Breast epithelium (tissue), 4 donors: ENCODE results near the gene MAML3. TPM values are rescaled to one million over a fixed set of nuclear protein-coding genes. Genes with fewer than 3 reads are reported as not detected.

Experiments used
- DNase-seq, 2 donors: peaks; one replicate each; pipeline ENCODE4 v3.0.0-alpha.2; 2019; ENCODE audit warnings: low spot score in 2 of 2
- H3K27ac ChIP-seq, 2 donors: fragments of 200-600 bp; sonication (generic) in 1 of 2; one replicate each; pipeline ENCODE4 v1.5.1; 2016 to 2019; ENCODE audit warnings: mild to moderate bottlenecking in 1 of 2
- H3K27me3 ChIP-seq, 2 donors: fragments of 200-600 bp; sonication (generic) in 1 of 2; one replicate each; pipeline versions ENCODE4 v1.5.1 to v1.6.0; 2017 to 2019; ENCODE audit warnings: control low read depth in 1 of 2, mild to moderate bottlenecking in 1 of 2
- H3K36me3 ChIP-seq: fragments of 200-600 bp; one replicate; pipeline ENCODE4 v1.5.1; 2019
- H3K4me1 ChIP-seq, 2 donors: fragments of 200-600 bp; sonication (generic); one replicate each; pipeline ENCODE4 v1.5.1; 2016 to 2019; ENCODE audit warnings: control low read depth in 1 of 2
- H3K4me3 ChIP-seq, 3 donors: fragments of 200-600 bp; sonication (generic); 1 replicate in 2 of 3; 2 replicates in 1 of 3; pipeline ENCODE4 v1.5.1; 2016 to 2019; ENCODE audit warnings: mild to moderate bottlenecking in 3 of 3, moderate library complexity in 2 of 3
- H3K9me3 ChIP-seq, 2 donors: fragments of 200-600 bp; sonication (generic) in 1 of 2; one replicate each; pipeline ENCODE4 v1.5.1; 2016 to 2019; ENCODE audit warnings: control low read depth in 1 of 2
- POLR2A ChIP-seq: fragments of 450-650 bp; IDR thresholded peaks from one replicate; pipeline ENCODE4 v1.6.1; 2016; ENCODE audit warnings: antibody characterized with exemption, mild to moderate bottlenecking, moderate library complexity
- POLR2AphosphoS5 ChIP-seq, 3 donors: sonication (generic); formaldehyde crosslinking; IDR thresholded peaks; one replicate each; pipeline ENCODE4 v1.6.1; 2017; ENCODE audit warnings: antibody characterized with exemption in 3 of 3
- intact Hi-C: fragments of 100-400 bp; cut with DNase I; formaldehyde crosslinking; loops from one replicate; pipeline ENCODE4 v1.15.1; 2023; ENCODE audit warnings: low total_unique reads
- total RNA-seq, 3 donors: library from RNA; depleted of rRNA; stranded (reverse); fragments of >200 nt; gene quantifications; one replicate each; pipeline ENCODE4 v1.1.0, GENCODE V29; 2016
- TF ChIP-seq, protein P1 (sequence below), 3 donors: fragments of 450-650 bp; IDR thresholded peaks; one replicate each; pipeline ENCODE4 v1.5.1; 2016 to 2017; ENCODE audit warnings: antibody characterized with exemption in 3 of 3, mild to moderate bottlenecking in 3 of 3, moderate library complexity in 3 of 3

Gene MAML3
- total RNA-seq, 3 donors from 2014 or later, result 5.0 to 16.8 (median 11.1) TPM

DNA sequence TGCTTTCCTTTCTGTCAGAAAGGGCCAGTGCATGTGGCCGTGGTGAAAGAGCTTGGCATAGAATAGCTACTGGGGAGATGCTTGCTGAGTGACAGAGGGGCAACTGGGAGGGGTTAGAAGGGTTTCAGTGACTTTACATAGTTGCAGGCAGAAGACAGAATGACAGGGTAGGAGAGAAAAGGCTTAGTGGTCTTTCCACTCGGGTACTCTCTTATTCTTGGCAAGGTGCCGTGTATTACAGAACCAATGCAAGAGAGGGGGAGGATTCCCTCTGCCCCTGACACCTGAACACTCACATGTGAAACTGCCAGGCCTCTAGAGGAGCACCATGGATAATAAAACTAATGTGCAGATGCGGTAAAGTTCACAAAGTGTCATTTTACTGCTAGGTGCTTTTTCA, 260.2 kb downstream of the MAML3 start:
- Histone ChIP-seq H3K27ac (no peak overlapping the region), H3K4me1 (no peaks in the 10 kb centered on the region), H3K27me3 (no peaks in the 10 kb centered on the region), H3K4me3 (no peak overlapping the region), H3K36me3 (no peaks in the 10 kb centered on the region), H3K9me3 (no peaks in the 10 kb centered on the region)
- no peak for DNase-seq
- intact Hi-C loops, result no loop called here
- no peak for TF ChIP-seq POLR2A
- TF ChIP-seq, protein P1, sequence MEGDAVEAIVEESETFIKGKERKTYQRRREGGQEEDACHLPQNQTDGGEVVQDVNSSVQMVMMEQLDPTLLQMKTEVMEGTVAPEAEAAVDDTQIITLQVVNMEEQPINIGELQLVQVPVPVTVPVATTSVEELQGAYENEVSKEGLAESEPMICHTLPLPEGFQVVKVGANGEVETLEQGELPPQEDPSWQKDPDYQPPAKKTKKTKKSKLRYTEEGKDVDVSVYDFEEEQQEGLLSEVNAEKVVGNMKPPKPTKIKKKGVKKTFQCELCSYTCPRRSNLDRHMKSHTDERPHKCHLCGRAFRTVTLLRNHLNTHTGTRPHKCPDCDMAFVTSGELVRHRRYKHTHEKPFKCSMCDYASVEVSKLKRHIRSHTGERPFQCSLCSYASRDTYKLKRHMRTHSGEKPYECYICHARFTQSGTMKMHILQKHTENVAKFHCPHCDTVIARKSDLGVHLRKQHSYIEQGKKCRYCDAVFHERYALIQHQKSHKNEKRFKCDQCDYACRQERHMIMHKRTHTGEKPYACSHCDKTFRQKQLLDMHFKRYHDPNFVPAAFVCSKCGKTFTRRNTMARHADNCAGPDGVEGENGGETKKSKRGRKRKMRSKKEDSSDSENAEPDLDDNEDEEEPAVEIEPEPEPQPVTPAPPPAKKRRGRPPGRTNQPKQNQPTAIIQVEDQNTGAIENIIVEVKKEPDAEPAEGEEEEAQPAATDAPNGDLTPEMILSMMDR (IDR thresholded peaks at IDR 0.05), result no peak
- TF ChIP-seq POLR2AphosphoS5 (IDR thresholded peaks at IDR 0.05), result no peak

DNA sequence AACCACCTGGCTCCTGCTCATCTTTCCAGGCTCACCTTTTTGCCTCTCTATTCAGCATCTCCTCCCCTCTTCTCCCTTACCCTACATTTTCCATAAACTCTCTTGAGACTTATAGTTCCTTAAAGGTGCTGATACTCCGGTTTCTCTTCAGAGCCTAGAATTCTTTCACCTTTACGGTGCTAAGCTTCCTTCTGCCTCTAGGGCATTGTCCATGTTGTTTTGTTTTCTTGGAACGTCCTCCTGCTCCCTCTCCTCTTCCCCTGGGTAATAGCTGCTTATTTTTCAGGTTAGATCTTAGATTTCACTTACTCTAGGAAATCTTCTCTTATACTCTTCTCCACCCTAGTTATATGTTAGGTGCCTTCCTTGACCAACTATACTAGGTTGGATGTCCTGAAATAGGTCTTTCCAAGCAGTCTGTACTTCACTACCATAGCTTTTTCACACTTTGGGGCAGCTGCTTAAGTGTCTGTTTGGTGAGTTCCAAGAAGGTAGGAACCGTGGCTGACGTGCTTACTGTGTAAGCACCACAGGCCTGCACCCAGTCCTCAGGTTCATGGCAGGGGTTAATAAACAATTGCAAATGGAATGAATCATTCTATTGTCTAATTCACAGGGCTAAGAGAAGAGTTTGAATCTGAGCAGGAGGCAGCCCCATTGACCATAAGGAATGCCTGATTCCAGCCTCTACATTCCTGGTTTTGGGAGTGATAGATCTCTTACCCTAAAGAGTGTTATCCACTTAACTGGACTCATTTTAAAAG, 260.8 kb downstream of the MAML3 start:
- Histone ChIP-seq H3K4me3 (no peak overlapping the region), H3K27me3 (no peaks in the 10 kb centered on the region), H3K4me1 (no peaks in the 10 kb centered on the region), H3K9me3 (no peaks in the 10 kb centered on the region), H3K36me3 (no peaks in the 10 kb centered on the region), H3K27ac (no peak overlapping the region)
- intact Hi-C loops, result no loop called here
- TF ChIP-seq POLR2A (no peak), POLR2AphosphoS5 (IDR thresholded peaks at IDR 0.05) (no peak)
- TF ChIP-seq, protein P1 (IDR thresholded peaks at IDR 0.05), result no peak
- no peak for DNase-seq

DNA sequence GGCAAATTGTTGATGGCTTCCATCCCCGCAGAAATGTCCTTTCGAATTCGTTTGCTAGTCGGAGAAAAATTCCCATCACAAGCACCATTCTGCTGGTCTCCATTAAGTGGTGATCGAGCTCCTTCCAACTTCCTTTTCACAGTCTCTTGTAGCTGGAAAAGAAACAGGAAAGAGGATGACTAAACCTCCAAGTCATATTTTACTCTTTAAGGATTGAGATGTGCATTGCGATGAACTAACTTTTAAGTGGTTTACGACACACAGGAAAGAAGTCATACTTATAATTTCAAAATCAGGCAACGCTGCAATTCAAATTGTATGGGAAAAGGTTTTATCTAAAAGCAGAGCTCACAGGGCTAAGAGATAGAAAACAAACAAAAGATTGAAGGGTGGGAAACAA, 263.2 kb downstream of the MAML3 start:
- no peak overlapping the region for H3K27ac ChIP-seq
- TF ChIP-seq, protein P1 (IDR thresholded peaks at IDR 0.05), result no peak
- TF ChIP-seq POLR2A (no peak), POLR2AphosphoS5 (IDR thresholded peaks at IDR 0.05) (no peak)
- DNase-seq, result no peak
- no peaks in the 10 kb centered on the region for H3K4me1 ChIP-seq
- H3K36me3 ChIP-seq, result no peaks in the 10 kb centered on the region
- H3K27me3 ChIP-seq, result no peaks in the 10 kb centered on the region
- H3K9me3 ChIP-seq, result no peaks in the 10 kb centered on the region
- no peak overlapping the region for H3K4me3 ChIP-seq
- intact Hi-C loops, result no loop called here

DNA sequence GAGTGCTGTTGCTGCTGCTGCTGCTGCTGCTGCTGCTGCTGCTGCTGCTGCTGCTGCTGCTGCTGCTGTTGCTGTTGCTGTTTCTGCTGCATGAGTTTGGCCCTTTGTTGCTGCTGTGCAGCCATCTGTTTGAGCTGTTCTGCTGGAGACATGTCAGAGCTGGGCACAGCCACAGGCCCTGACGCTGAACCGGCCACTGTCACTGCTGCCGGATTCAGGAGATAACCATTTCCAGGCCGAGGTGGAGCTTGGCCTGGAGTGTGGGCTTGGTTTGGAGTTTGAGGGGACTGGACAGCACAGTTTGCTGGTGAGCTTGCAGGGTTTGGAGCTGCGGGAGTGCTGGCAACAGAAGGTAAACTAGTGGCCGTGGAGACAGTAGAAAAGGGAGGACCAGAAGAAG, 264.1 kb downstream of the MAML3 start:
- no peaks in the 10 kb centered on the region for H3K9me3 ChIP-seq
- H3K27ac ChIP-seq, result peak overlapping the region in 1 of 2 donors; percentile 52
- intact Hi-C loops, result no loop called here
- no peaks in the 10 kb centered on the region for H3K36me3 ChIP-seq
- H3K4me3 ChIP-seq, result no peak overlapping the region
- no peak for DNase-seq
- TF ChIP-seq POLR2A (no peak), POLR2AphosphoS5 (IDR thresholded peaks at IDR 0.05) (no peak)
- TF ChIP-seq, protein P1 (IDR thresholded peaks at IDR 0.05), result no peak
- no peaks in the 10 kb centered on the region for H3K27me3 ChIP-seq
- H3K4me1 ChIP-seq, result no peaks in the 10 kb centered on the region

DNA sequence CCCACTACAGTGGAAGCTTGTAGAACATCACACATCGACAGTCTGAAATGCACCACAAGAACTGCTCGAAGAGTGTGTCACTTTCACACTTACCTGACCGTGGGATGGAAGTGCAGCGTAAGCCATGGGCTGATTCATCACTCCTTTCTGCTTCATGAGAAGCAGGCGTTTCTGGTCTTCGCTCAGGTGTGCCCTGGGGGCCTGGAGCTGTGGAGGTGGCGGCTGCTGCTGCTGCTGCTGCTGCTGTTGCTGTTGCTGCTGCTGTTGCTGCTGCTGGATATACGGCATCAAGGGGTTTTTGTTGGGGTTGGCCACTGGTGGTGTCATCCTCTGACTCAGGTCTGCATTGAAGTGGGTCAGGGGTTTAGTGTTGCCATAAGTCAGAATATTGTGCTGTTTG, 264.7 kb downstream of the MAML3 start:
- Histone ChIP-seq H3K9me3 (no peaks in the 10 kb centered on the region), H3K36me3 (no peaks in the 10 kb centered on the region), H3K27ac (peak overlapping the region; percentile 52 to 70), H3K4me3 (no peak overlapping the region), H3K27me3 (no peaks in the 10 kb centered on the region), H3K4me1 (no peaks in the 10 kb centered on the region)
- intact Hi-C loops, result no loop called here
- TF ChIP-seq POLR2AphosphoS5 (IDR thresholded peaks at IDR 0.05), result no peak
- no peak for TF ChIP-seq POLR2A
- DNase-seq, result no peak
